NCI-H82 treated with DMSO at 0.1 percent for 48 hours (cell line): Measurements from ENCODE around the gene ACSS3.
"Not testable (repeated sequence)": the region's sequence is repeated elsewhere in the genome, so short reads cannot be mapped to it uniquely, and the experiment has no call there.

Experiments used
- DNase-seq: peaks from one replicate; lab custom pipeline; 2025; ENCODE audit not compliant: unreplicated experiment; lab: John Stamatoyannopoulos, UW

Gene ACSS3

GRCh38 chr12:81092053-81092452 lies 14.2 kb downstream of the ACSS3 start:
- no peak for DNase-seq

GRCh38 chr12:81094718-81095360 lies 17.0 kb downstream of the ACSS3 start:
- DNase-seq: no peak

- DNase-seq: no peak
Observed at GRCh38 chr12:81095501-81096232, 17.8 kb downstream of the ACSS3 start.

DNA sequence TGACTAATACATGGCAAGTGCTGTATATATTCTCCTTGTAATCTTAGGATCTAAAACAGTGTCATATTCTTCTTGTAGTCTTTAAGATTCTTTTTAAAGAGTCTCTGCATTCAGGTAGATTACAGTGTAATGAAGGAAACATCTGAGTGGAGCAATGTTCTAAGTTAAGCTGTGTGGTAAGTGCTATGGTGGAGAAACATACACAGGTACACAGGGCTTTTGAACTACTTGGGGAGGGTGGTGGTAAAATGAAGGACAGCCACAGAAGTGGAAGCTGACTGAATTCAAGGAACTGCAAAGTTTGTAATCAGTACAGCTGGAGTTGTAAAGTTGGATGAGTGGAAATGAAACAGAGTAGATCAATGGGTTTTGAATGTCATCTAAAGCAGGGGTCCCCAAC lies 27.8 kb downstream of the ACSS3 start:
- DNase-seq: no peak

DNA sequence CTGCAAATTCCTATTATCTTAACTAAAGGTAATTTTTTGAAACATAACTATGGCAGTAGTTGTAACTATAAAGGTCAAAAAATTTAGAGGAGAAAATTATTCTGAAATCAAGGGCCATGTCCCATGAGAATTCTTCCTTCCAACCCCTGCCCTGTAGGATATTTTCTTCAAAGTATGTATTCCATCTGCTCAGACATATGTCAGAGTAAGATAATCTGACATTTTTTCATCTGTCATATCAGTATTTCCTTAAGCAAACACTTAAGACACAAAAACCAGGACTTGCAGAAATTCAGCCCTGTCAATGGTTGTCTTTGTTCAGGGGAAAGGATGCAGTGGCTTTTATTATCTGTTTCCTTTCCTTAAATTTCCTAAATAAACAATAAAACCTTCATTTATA lies 36.3 kb downstream of the ACSS3 start:
- no peak for DNase-seq

- DNase-seq: not testable (repeated sequence)
Observed at GRCh38 chr12:81119069-81119468, 41.2 kb downstream of the ACSS3 start.

GRCh38 chr12:81120961-81121360 lies 43.1 kb downstream of the ACSS3 start:
- DNase-seq: no peak

- no peak for DNase-seq
Observed at GRCh38 chr12:81123611-81124010, 45.7 kb downstream of the ACSS3 start.

GRCh38 chr12:81125691-81126090 lies 47.8 kb downstream of the ACSS3 start:
- DNase-seq: no peak

DNA sequence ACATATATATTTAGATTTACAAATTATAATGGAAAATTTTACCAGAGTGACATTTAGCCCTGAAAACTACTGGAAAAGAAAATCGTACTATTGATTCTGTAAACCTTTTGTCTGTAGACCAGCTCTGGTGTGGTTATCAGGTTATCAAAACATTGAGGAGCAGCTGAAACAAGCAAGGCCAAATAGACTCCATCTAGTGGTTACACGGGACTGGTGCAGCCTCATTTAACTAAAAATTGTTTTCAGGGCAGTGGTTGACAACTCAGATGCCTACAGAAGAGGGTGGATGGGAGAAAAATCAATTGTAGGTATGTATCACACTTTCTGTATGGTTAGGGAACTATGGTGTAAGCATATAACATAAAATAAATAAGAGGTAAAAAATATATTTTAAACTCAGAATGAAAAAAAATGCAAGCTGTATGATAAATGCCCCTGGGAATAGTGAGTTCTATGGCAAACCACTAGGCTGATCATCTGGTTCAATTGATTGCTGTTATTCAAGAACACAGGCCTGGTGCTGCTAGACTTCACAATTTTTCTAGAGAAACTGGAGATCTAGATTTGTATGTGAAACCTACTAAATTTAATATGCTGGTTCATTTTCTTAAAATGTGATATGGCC lies 51.2 kb downstream of the ACSS3 start:
- peak; percentile 52 for DNase-seq

DNA sequence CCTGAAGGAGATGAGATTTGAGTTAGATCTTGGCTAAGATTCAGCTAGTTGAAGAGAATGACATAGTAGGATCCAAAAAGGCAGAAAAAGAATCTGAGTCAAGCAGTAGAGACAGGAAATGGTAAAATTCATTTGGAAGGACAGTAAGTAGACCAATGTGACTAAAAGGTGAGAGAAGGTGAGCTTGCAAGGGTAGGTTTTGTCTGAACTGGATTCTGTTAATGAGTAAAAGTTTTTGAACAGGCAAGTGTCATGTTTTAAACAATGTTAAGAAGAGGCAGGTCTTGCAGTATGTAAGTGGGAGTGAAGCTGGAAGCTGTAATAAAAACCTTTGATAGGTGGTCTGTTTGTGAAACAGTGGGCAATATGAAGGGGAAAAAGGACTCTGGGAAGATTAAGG lies 58.6 kb downstream of the ACSS3 start:
- no peak for DNase-seq

GRCh38 chr12:81137801-81138200 lies 59.9 kb downstream of the ACSS3 start:
- no peak for DNase-seq

GRCh38 chr12:81141217-81141616 lies 63.3 kb downstream of the ACSS3 start:
- no peak for DNase-seq

- DNase-seq: no peak
Observed at GRCh38 chr12:81143057-81143456, 65.2 kb downstream of the ACSS3 start.

DNA sequence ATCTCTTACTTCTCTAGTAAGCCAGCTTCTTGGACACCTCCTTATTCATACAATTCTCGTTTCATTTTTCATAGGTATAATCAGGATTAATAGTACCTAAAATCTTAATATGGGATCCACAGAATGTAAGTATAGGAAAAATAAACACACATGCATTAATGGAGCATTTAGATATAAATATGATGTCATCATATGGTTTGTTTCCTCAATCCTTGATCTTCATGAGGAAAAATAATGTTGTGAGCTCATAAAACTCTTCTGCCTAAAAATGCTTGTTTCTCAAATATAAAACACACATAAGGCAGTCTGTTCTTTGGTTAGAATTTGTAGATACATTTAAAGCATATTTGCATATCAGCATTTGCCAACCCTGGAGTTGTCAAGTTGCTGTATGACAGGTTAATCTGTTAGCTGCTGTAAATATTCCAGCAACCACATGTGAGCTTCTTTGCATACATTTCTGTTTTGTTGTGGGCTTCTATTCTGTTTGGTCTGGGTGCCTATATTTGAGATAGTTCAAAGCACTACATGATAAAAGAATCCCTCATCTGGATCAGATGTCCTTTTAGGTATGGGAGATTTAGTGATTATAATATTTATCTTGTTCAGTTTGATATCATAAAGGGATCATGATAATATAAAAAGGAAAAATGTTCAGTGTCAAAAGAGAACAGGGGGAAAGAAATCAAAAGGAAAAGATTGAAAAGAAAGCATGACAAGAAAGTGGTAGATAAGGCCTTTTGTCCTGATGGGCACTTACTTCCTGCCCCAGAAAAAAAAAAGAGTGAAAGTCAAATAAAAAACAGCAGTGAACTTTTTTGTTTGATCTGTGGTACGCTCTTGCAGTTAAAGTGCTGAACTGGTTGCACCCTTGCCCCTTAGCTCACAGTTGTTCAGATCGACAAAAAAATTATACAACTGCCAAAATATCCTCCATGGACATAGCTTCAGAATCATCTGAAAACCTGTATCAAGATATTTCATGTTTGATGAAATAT lies 68.6 kb downstream of the ACSS3 start:
- DNase-seq: no peak

DNA sequence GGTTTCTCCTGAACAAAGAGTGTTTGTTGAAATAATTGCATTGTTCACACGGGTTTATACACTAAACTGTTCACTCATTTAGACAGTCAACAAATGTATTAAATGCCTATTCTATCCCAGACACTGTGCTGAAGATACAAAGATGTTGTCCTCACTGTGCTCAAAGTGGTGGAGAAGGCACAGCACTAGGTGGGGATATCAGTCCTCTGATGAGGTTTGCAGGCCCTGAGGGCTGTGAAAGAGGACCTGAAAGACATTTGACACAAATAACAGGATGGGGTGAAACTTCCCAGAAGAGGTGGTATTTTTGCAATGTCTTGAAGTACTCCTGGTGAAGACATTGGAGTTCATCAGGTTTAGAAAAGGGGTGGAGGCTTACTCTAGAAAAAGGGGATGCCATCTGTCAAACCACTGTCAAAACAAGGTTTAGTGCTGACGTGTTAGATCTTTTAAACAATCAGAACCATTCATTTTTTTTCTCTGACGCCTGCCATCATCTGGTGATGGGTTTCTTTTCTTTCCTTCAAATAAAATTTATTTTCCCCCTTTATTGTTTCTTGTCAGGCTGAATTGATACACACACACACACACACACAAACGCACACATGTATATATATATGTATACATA lies 69.5 kb downstream of the ACSS3 start:
- no peak for DNase-seq

GRCh38 chr12:81150382-81150781 lies 72.5 kb downstream of the ACSS3 start:
- DNase-seq: no peak

GRCh38 chr12:81159856-81160255 lies 82.0 kb downstream of the ACSS3 start:
- peak; percentile 35 for DNase-seq

DNA sequence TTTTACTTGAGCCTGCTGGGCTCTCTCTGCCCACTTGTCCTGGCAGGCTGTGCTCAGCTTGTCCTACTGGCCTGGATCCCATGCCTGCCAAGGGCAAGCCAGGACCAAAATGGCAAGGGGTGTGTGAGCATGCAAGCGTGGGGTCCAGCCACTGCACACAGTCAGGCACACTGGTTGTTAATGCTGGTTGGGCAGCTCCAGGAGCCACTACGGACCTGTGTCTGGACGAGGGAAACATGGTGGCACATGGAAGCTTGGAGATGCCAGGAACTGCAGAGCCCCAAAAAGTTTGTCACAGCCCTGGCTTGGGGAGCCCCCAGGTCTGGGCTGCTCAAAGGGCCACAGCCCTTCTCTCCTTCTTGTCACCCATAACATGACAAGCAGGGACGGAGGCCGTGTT lies 83.8 kb downstream of the ACSS3 start:
- no peak for DNase-seq

DNA sequence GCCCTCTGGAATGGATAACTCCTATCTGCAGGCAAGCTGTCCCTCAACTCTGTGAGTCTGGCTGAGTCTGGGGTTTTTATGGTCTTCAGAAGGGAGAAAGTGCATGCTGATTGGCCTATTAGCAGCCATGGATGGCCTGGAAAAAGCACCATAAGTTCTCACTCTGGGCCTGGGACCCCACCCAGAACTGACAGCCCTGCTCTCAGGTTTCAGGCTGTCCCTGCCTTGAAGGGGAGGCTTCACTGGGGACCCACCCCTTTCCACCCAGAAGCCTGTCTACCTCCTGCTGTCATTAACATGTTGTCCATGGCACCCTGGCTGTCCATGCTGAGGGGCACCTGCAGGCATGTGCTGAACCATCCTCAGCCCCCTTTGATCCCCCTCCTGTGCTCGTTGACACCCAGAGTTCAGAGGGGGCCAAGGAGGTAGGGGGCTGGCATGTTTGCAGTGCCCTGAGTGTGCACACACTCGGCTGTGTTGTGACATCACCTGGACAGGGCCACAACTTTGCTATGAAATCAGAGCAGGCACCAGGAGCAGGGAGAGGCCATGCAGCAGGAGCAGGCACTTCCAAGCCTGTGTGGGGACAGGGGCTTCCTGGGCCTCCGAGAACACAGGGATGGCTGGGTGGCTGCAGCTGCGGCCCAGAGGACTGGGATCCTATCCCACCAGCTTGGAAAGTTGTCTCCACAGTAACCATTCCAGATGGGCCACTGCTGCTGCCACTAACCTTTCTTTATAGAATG lies 84.7 kb downstream of the ACSS3 start:
- no peak for DNase-seq
